Activated CD8-positive, alpha-beta memory T cell treated with anti-CD3 and anti-CD28 coated beads for 48 hours (primary cell): Measurements from ENCODE around the gene MAP3K7.

Experiments
- DNase-seq, 3 experiments: peaks; one replicate each; pipeline ENCODE4 v3.0.0-alpha.2; 2020; ENCODE audit warnings: low read depth in 2 of 3, low spot score in 2 of 3

Gene MAP3K7

GRCh38 chr6:90484903-90485302 is 102.0 kb downstream of the MAP3K7 start:
- no peak for DNase-seq

- DNase-seq = no peak
These were observed 102.5 kb downstream of the MAP3K7 start for GRCh38 chr6:90484385-90484784.

GRCh38 chr6:90483956-90484355 is 102.9 kb downstream of the MAP3K7 start:
- DNase-seq = no peak

- DNase-seq = no peak
These were observed 103.6 kb downstream of the MAP3K7 start for GRCh38 chr6:90483116-90483839.

GRCh38 chr6:90480666-90481065 is 106.2 kb downstream of the MAP3K7 start:
- no peak for DNase-seq

- no peak for DNase-seq
These were observed 107.3 kb downstream of the MAP3K7 start for GRCh38 chr6:90479603-90479926.

GRCh38 chr6:90478789-90479602 is 107.9 kb downstream of the MAP3K7 start:
- peak in 2 of 3 experiments; percentile 61 to 78 for DNase-seq

GRCh38 chr6:90478278-90478677 is 108.6 kb downstream of the MAP3K7 start:
- no peak for DNase-seq

GRCh38 chr6:90477366-90477765 is 109.5 kb downstream of the MAP3K7 start:
- no peak for DNase-seq

- DNase-seq = no peak
These were observed 114.2 kb downstream of the MAP3K7 start for GRCh38 chr6:90472716-90473115.

- no peak for DNase-seq
These were observed 115.6 kb downstream of the MAP3K7 start for GRCh38 chr6:90471263-90471662.

- DNase-seq = no peak
These were observed 117.0 kb downstream of the MAP3K7 start for GRCh38 chr6:90469906-90470305.

GRCh38 chr6:90468859-90469258 is 118.0 kb downstream of the MAP3K7 start:
- DNase-seq = no peak

- DNase-seq = no peak
These were observed 118.8 kb downstream of the MAP3K7 start for GRCh38 chr6:90468080-90468479.

- no peak for DNase-seq
These were observed 119.3 kb downstream of the MAP3K7 start for GRCh38 chr6:90467546-90467945.

- no peak for DNase-seq
These were observed 120.5 kb downstream of the MAP3K7 start for GRCh38 chr6:90466154-90466940.

GRCh38 chr6:90465686-90466085 is 121.2 kb downstream of the MAP3K7 start:
- no peak for DNase-seq

GRCh38 chr6:90464507-90464906 is 122.4 kb downstream of the MAP3K7 start:
- DNase-seq = no peak

- DNase-seq = no peak
These were observed 123.0 kb downstream of the MAP3K7 start for GRCh38 chr6:90463874-90464273.
